A673 (cell line): ENCODE results near the gene CASZ1. TPM values are rescaled to one million over a fixed set of nuclear protein-coding genes. Genes with fewer than 3 reads are reported as not detected.

ENCODE experiments used
- BruUV-seq: library from RNA; stranded (reverse); fragments of 400-500 nt; replicated peaks from 2 replicates; lab custom pipeline; 2021; lab: Mats Ljungman, UMichigan
- CTCF ChIA-PET: fragments of 300-600 bp; sonication (Branson Sonifier 250); formaldehyde crosslinking; loops from one replicate; lab custom pipeline; 2022; ENCODE audit warnings: antibody characterized with exemption; lab: Charles Lee
- POLR2A ChIA-PET: fragments of 300-600 bp; sonication (Branson Sonifier 250); formaldehyde crosslinking; loops from one replicate; lab custom pipeline; 2022; ENCODE audit warnings: antibody characterized with exemption; ENCODE audit not compliant: low non-redundant PET; lab: Charles Lee
- DNase-seq: peaks from one replicate; pipeline ENCODE4 v3.0.0-alpha.2; 2015; ENCODE audit warnings: low spot score
- H3K27ac ChIP-seq: fragments of 200-600 bp; sonication (generic); 2 replicates; pipeline ENCODE4 v1.5.1; 2016; ENCODE audit warnings: mixed run types, low read depth, mild to moderate bottlenecking, mixed read lengths, antibody characterized with exemption, low read length; ENCODE audit not compliant: poor library complexity, severe bottlenecking
- H3K27me3 ChIP-seq: fragments of 200-600 bp; sonication (generic); replicated peaks from 2 replicates; pipeline ENCODE4 v1.6.1; 2017; ENCODE audit warnings: mixed run types, low read depth, mild to moderate bottlenecking, mixed read lengths, antibody characterized with exemption, low read length; ENCODE audit not compliant: insufficient read depth, poor library complexity
- H3K36me3 ChIP-seq: fragments of 200-600 bp; sonication (generic); 2 replicates; pipeline ENCODE4 v1.6.1; 2016; ENCODE audit warnings: mixed run types, mild to moderate bottlenecking, mixed read lengths, antibody characterized with exemption, low read length; ENCODE audit not compliant: insufficient read depth, poor library complexity, severe bottlenecking
- H3K4me1 ChIP-seq: fragments of 200-600 bp; sonication (generic); 2 replicates; pipeline ENCODE4 v1.6.1; 2017; ENCODE audit warnings: mixed run types, mild to moderate bottlenecking, mixed read lengths, antibody characterized with exemption, low read length; ENCODE audit not compliant: insufficient read depth, poor library complexity, severe bottlenecking
- H3K4me3 ChIP-seq: fragments of 200-600 bp; sonication (generic); 2 replicates; pipeline ENCODE4 v1.5.1; 2016; ENCODE audit warnings: low read depth, mixed run types, mild to moderate bottlenecking, mixed read lengths, low read length; ENCODE audit not compliant: poor library complexity, severe bottlenecking
- H3K9me3 ChIP-seq: fragments of 200-600 bp; sonication (generic); 2 replicates; pipeline ENCODE4 v1.6.1; 2016; ENCODE audit warnings: mixed run types, low read depth, mild to moderate bottlenecking, mixed read lengths, antibody characterized with exemption, low read length; ENCODE audit not compliant: poor library complexity, severe bottlenecking
- CTCF ChIP-seq: fragments of 300-800, 200-600 bp; sonication (generic); conservative IDR thresholded peaks from 2 replicates; pipeline ENCODE4 v1.5.1; 2017; ENCODE audit warnings: low read depth, mild to moderate bottlenecking, antibody characterized with exemption, low read length, moderate library complexity, mixed read lengths
- EZH2 ChIP-seq: fragments of 200-600 bp; sonication (generic); IDR thresholded peaks from 2 replicates; pipeline ENCODE4 v1.6.1; 2017; ENCODE audit warnings: borderline replicate concordance, low read depth, mild to moderate bottlenecking, mixed read lengths, antibody characterized with exemption, low read length; ENCODE audit not compliant: poor library complexity, severe bottlenecking
- intact Hi-C: fragments of 100-400 bp; cut with micrococcal nuclease; formaldehyde crosslinking; loops from one replicate; pipeline ENCODE4 v1.10.0; 2022; ENCODE audit not compliant: unreplicated experiment
- total RNA-seq: library from RNA; stranded (reverse); gene quantifications from 2 replicates; pipeline ENCODE4 v1.2.3, GENCODE V29; 2021

CASZ1 gene
- total RNA-seq, 1 experiment from 2014 or later, result 1.9 TPM

GRCh38 chr1:10693152-10693496, 103.3 kb downstream of the CASZ1 start:
- Histone ChIP-seq H3K9me3 (no peaks in the 10 kb centered on the region), H3K4me3 (peak overlapping the region; percentile 61), H3K27me3 (no peaks in the 10 kb centered on the region), H3K27ac (no peak overlapping the region), H3K4me1 (peaks cover 8% of the 10 kb centered on the region), H3K36me3 (no peaks in the 10 kb centered on the region)
- TF ChIP-seq CTCF, result no peak
- TF ChIP-seq EZH2, result no peak
- DNase-seq, result no peak
- POLR2A ChIA-PET, result no interaction called here
- no TSS peak for BruUV-seq
- CTCF ChIA-PET, result no interaction called here
- intact Hi-C loops, result no loop called here

- H3K4me1 ChIP-seq, result peaks cover 15% of the 10 kb centered on the region
- H3K9me3 ChIP-seq, result no peaks in the 10 kb centered on the region
- BruUV-seq, result no TSS peak
- H3K4me3 ChIP-seq, result no peak overlapping the region
- POLR2A ChIA-PET, result no interaction called here
- no peaks in the 10 kb centered on the region for H3K36me3 ChIP-seq
- CTCF ChIA-PET, result no interaction called here
- H3K27ac ChIP-seq, result no peak overlapping the region
- H3K27me3 ChIP-seq, result no peaks in the 10 kb centered on the region
- intact Hi-C loops, result no loop called here
- peak; percentile 23 for TF ChIP-seq CTCF
- TF ChIP-seq EZH2, result no peak
- DNase-seq, result no peak
Observed at GRCh38 chr1:10692401-10693021, 103.9 kb downstream of the CASZ1 start.

GRCh38 chr1:10691740-10692125, 104.7 kb downstream of the CASZ1 start:
- no TSS peak for BruUV-seq
- Histone ChIP-seq H3K27ac (no peak overlapping the region), H3K4me1 (peaks cover 19% of the 10 kb centered on the region), H3K4me3 (no peak overlapping the region), H3K9me3 (no peaks in the 10 kb centered on the region), H3K36me3 (no peaks in the 10 kb centered on the region), H3K27me3 (no peaks in the 10 kb centered on the region)
- TF ChIP-seq CTCF, result no peak
- no peak for TF ChIP-seq EZH2
- DNase-seq, result no peak
- ChIA-PET POLR2A (no interaction called here), CTCF (no interaction called here)
- intact Hi-C loops, result no loop called here
